ENCODE results near the gene SIK2.

The SIK2 gene

DNA sequence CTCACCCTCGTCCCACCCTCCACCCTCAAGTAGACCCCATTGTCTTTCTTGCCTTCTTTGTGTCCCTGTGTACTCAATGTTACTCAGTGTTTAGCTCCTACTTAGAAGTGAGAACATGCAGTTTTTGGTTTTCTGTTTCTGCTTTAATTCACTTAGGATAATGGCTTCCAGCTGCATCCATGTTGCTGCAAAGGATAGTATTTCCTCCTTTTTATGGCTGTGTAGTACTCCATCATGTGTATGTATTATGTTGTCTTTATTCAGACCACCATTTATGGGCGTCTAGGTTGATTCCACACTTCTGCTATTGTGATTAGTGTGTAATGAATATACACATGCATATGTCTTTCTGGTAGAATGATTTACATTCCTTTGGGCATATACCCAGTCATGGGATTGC, 73.6 kb downstream of the SIK2 start:
- no peak overlapping the region for H3K4me3 ChIP-seq (replicated peaks; ENCODE audit: low read depth, low read length)
- TF ChIP-seq, protein P1, sequence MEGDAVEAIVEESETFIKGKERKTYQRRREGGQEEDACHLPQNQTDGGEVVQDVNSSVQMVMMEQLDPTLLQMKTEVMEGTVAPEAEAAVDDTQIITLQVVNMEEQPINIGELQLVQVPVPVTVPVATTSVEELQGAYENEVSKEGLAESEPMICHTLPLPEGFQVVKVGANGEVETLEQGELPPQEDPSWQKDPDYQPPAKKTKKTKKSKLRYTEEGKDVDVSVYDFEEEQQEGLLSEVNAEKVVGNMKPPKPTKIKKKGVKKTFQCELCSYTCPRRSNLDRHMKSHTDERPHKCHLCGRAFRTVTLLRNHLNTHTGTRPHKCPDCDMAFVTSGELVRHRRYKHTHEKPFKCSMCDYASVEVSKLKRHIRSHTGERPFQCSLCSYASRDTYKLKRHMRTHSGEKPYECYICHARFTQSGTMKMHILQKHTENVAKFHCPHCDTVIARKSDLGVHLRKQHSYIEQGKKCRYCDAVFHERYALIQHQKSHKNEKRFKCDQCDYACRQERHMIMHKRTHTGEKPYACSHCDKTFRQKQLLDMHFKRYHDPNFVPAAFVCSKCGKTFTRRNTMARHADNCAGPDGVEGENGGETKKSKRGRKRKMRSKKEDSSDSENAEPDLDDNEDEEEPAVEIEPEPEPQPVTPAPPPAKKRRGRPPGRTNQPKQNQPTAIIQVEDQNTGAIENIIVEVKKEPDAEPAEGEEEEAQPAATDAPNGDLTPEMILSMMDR (IDR thresholded peaks at IDR 0.05; ENCODE audit: low read length, missing control alignments): no peak
- no peak for DNase-seq (ENCODE audit: low read depth)

GRCh38 chr11:111676878-111677585, 74.8 kb downstream of the SIK2 start:
- peak; percentile 31 for DNase-seq (ENCODE audit: low read depth)
- no peak overlapping the region for H3K4me3 ChIP-seq (replicated peaks; ENCODE audit: low read depth, low read length)
- TF ChIP-seq, protein P1 (IDR thresholded peaks at IDR 0.05; ENCODE audit: low read length, missing control alignments): no peak

- TF ChIP-seq, protein P1 (IDR thresholded peaks at IDR 0.05; ENCODE audit: low read length, missing control alignments): no peak
- no peak for DNase-seq (ENCODE audit: low read depth)
- no peak overlapping the region for H3K4me3 ChIP-seq (replicated peaks; ENCODE audit: low read depth, low read length)
These were observed 78.4 kb downstream of the SIK2 start for GRCh38 chr11:111680486-111681175.

DNA sequence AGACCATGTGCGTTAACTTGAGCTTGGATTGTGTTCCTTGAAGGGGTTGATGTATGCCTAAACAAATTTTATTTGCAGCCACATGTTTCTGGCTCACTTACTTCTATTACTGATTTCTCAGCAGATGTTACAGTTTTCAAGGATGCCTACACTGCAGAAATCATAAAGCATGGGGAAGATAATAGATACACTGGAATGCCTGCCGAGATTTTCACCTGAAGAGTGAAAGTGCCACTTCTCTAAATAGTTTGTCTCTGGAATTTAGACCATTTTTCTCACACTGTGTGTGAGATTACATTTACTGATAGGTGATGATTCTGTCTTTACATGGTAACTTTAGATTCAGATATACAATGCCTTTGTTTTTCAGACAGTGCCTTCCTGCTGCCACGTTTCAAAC, 81.6 kb downstream of the SIK2 start:
- no peak for DNase-seq (ENCODE audit: low read depth)
- no peak overlapping the region for H3K4me3 ChIP-seq (replicated peaks; ENCODE audit: low read depth, low read length)
- TF ChIP-seq, protein P1 (IDR thresholded peaks at IDR 0.05; ENCODE audit: low read length, missing control alignments): no peak

DNA sequence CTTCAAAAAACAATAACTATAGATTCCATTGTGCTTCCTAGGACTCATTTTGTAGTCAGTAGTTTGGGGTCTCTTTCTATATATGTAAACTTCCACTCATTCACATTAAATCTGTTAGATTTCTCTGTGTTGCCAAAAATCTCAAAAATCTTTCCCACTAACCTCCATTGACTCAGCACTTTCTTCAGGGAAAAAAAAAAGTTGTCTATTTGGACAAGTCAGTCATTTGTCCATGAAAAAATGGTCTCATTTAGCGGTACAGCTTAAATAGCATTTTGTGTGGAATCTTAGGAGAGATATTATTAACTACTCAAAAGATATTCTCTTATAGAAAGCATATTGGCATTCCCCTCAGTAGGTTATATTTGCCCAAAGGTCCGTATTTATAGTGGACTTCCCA, 82.0 kb downstream of the SIK2 start:
- TF ChIP-seq, protein P1 (IDR thresholded peaks at IDR 0.05; ENCODE audit: low read length, missing control alignments): no peak
- no peak overlapping the region for H3K4me3 ChIP-seq (replicated peaks; ENCODE audit: low read depth, low read length)
- DNase-seq (ENCODE audit: low read depth): no peak

- DNase-seq (ENCODE audit: low read depth): no peak
- H3K4me3 ChIP-seq (replicated peaks; ENCODE audit: low read depth, low read length): no peak overlapping the region
- TF ChIP-seq, protein P1 (IDR thresholded peaks at IDR 0.05; ENCODE audit: low read length, missing control alignments): no peak
These were observed 85.8 kb downstream of the SIK2 start for GRCh38 chr11:111688013-111688412.

All from fibroblast of pulmonary artery (primary cell).